Gastrocnemius medialis (tissue), 4 donors: ENCODE data around the gene MEDAG. TPM values are rescaled to one million over a fixed set of nuclear protein-coding genes. Genes with fewer than 3 reads are reported as not detected.

Experiments
- ATAC-seq, 2 donors: fragments of 150-250 bp; one replicate each; pipeline ENCODE4 v1.9.1; 2016
- DNase-seq, 2 donors: peaks; one replicate each; pipeline ENCODE4 v3.0.0-alpha.2; 2019
- H3K27ac ChIP-seq, 4 donors: fragments of 200-600 bp; sonication (generic); 1 replicate in 1 of 4; 2 replicates in 3 of 4; pipeline ENCODE4 v1.5.1; 2016 to 2018; ENCODE audit warnings: mild to moderate bottlenecking in 2 of 4, moderate library complexity in 1 of 4
- H3K27me3 ChIP-seq, 3 donors: fragments of 200-600 bp; sonication (generic) in 2 of 3; 1 replicate in 1 of 3; 2 replicates in 2 of 3; pipeline versions ENCODE4 v1.5.1 to v1.6.0; 2016 to 2019; ENCODE audit warnings: mild to moderate bottlenecking in 1 of 3, moderate library complexity in 1 of 3
- H3K36me3 ChIP-seq, 2 donors: fragments of 200-600 bp; sonication (generic) in 1 of 2; one replicate each; pipeline ENCODE4 v1.5.1; 2017 to 2018
- H3K4me1 ChIP-seq, 2 donors: fragments of 200-600 bp; sonication (generic) in 1 of 2; one replicate each; pipeline ENCODE4 v1.5.1; 2016 to 2017; ENCODE audit warnings: mild to moderate bottlenecking in 2 of 2
- H3K4me3 ChIP-seq, 4 donors: fragments of 200-600 bp; sonication (generic) in 3 of 4; 1 replicate in 1 of 4; 2 replicates in 3 of 4; pipeline ENCODE4 v1.5.1; 2016 to 2019; ENCODE audit warnings: mild to moderate bottlenecking in 2 of 4
- H3K9me3 ChIP-seq, 3 donors: fragments of 200-600 bp; sonication (generic) in 2 of 3; 1 replicate in 1 of 3; 2 replicates in 2 of 3; pipeline ENCODE4 v1.5.1; 2016 to 2019
- POLR2A ChIP-seq, 2 donors: fragments of 450-650 bp; IDR thresholded peaks; one replicate each; pipeline ENCODE4 v1.6.1; 2017; ENCODE audit warnings: antibody characterized with exemption in 2 of 2, mild to moderate bottlenecking in 2 of 2, moderate library complexity in 2 of 2
- in situ Hi-C, 4 donors: fragments of 200-750 bp; cut with MboI; loops; one replicate each; pipeline versions ENCODE4 v1.15.0 to v1.8.0; 2017; ENCODE audit warnings: low sequenced_read_pairs in 4 of 4
- intact Hi-C: fragments of 100-400 bp; cut with DNase I; formaldehyde crosslinking; loops from one replicate; pipeline ENCODE4 v1.15.1; 2023; ENCODE audit warnings: low total_unique reads
- total RNA-seq, 4 donors: library from RNA; depleted of rRNA; stranded (reverse); fragments of >200 nt; gene quantifications; one replicate each; pipeline versions ENCODE4 v1.1.0 to v1.2.3, GENCODE V29; 2016
- TF ChIP-seq, protein P1 (sequence below), 5 experiments: fragments of 450-650 bp in 3 of 5; fragments of 200-600 bp in 2 of 5; sonication (generic) in 2 of 5; IDR thresholded peaks in 4 of 5; conservative IDR thresholded peaks in 1 of 5; 1 replicate in 4 of 5; 2 replicates in 1 of 5; pipeline ENCODE4 v1.5.1; 2016 to 2019; ENCODE audit warnings: antibody characterized with exemption in 5 of 5, mild to moderate bottlenecking in 3 of 5, moderate library complexity in 3 of 5

The MEDAG gene
- 10 to 100 TPM; 12.8 to 37.7 (median 23.3) TPM for total RNA-seq

DNA sequence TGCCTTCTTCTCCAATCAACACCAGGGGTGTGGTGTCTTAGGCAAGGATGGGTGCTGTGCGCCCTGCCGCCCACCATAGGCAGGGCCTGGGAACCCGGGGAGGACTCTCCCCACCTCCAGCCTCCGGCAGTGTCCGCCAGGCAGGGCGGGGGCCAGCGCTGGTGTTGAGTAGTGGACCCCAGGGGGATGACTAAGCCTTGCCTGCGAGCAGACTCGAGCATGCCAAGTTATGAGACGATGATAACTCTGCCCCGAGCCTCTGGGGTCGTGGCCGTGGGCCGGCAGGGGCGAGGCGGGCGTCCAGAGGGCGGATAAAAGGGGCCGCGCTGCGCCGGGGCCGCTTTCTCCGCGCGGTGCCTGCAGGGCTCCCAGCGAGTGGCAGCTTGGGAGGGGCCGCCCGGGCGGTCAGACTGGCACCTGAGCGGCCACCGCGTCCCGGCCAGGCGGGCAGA is at the start of gene MEDAG:
Gene MEDAG (plus strand): TSS at position 340 of the 452 bp plus-strand sequence. CDS start 245 bp downstream, outside the sequence.
- Histone ChIP-seq H3K36me3 (no peaks in the 10 kb centered on the region), H3K4me1 (peaks cover 0 to 4% of the 10 kb centered on the region in 2 donors), H3K27me3 (peaks cover 11 to 27% (median 18%) of the 10 kb centered on the region in 3 donors), H3K27ac (peak within 1 kb of the TSS; percentile 53 to 74 (median 64)), H3K4me3 (peak within 1 kb of the TSS; percentile 46 to 56 (median 49)), H3K9me3 (no peaks in the 10 kb centered on the region)
- in situ Hi-C loops (no loop called here), intact Hi-C loops (no loop called here)
- peak; percentile 74 to 84 for ATAC-seq
- TF ChIP-seq, protein P1, sequence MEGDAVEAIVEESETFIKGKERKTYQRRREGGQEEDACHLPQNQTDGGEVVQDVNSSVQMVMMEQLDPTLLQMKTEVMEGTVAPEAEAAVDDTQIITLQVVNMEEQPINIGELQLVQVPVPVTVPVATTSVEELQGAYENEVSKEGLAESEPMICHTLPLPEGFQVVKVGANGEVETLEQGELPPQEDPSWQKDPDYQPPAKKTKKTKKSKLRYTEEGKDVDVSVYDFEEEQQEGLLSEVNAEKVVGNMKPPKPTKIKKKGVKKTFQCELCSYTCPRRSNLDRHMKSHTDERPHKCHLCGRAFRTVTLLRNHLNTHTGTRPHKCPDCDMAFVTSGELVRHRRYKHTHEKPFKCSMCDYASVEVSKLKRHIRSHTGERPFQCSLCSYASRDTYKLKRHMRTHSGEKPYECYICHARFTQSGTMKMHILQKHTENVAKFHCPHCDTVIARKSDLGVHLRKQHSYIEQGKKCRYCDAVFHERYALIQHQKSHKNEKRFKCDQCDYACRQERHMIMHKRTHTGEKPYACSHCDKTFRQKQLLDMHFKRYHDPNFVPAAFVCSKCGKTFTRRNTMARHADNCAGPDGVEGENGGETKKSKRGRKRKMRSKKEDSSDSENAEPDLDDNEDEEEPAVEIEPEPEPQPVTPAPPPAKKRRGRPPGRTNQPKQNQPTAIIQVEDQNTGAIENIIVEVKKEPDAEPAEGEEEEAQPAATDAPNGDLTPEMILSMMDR (IDR thresholded peaks at IDR 0.05 in 4 of 5, conservative IDR thresholded peaks at IDR 0.05 in 1 of 5), result no peak
- TF ChIP-seq POLR2A (IDR thresholded peaks at IDR 0.05), result peak; percentile 7 to 29
- DNase-seq, result peak; percentile 52 to 83

DNA sequence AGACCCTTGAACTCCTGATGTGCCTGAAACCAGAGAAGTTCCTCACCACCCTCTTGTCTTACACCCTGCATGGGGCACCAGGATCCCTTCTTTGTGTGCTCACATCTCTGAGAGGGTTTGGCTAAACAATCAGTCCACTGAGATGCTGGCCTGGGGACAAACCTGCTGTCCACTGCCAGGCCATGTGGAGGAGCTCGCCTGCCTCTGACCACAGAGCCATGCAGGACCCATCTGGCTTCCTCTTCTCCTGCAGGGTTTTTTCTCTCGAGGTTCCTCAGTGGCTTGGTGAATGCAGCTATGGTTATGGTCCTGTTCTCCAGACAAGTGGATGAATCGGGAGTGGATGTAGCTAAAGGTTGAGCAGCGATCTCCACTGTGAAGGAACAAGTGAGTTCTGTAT is 49.1 kb upstream of the MEDAG start:
- TF ChIP-seq, protein P1 (IDR thresholded peaks at IDR 0.05 in 4 of 5, conservative IDR thresholded peaks at IDR 0.05 in 1 of 5), result no peak
- TF ChIP-seq POLR2A (IDR thresholded peaks at IDR 0.05), result no peak
- Histone ChIP-seq H3K36me3 (no peaks in the 10 kb centered on the region), H3K9me3 (no peaks in the 10 kb centered on the region), H3K27ac (no peak overlapping the region), H3K27me3 (no peaks in the 10 kb centered on the region), H3K4me1 (no peaks in the 10 kb centered on the region), H3K4me3 (no peak overlapping the region)
- intact Hi-C loops (no loop called here), in situ Hi-C loops (no loop called here)
- no peak for DNase-seq
- ATAC-seq, result no peak

DNA sequence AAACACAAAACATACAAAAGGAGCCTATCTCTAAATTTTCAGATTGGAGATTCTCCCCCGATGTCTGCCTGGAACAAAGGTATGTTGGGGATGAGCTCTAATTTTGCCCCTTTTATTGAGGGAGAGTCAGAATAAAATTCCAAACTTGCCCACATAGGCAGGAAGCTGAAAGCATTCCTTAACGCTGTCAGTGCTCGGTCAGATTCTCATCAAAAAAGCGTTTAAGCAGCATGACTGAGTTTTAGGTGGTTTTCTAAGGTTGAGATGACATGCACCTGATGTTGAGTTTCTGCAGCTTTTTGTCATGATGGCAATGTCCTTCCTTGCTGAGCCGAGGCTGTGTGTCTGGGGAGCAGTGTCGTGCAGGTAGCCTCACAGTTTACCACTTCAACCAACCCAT is 48.4 kb upstream of the MEDAG start:
- intact Hi-C loops, result no loop called here
- peaks cover 0 to 3% of the 10 kb centered on the region in 2 donors for H3K4me1 ChIP-seq
- H3K36me3 ChIP-seq, result no peaks in the 10 kb centered on the region
- H3K27ac ChIP-seq, result no peak overlapping the region
- in situ Hi-C loops, result no loop called here
- DNase-seq (no peak), ATAC-seq (no peak)
- no peaks in the 10 kb centered on the region for H3K9me3 ChIP-seq
- H3K27me3 ChIP-seq, result no peaks in the 10 kb centered on the region
- no peak overlapping the region for H3K4me3 ChIP-seq
- TF ChIP-seq, protein P1 (IDR thresholded peaks at IDR 0.05 in 4 of 5, conservative IDR thresholded peaks at IDR 0.05 in 1 of 5), result no peak
- no peak for TF ChIP-seq POLR2A (IDR thresholded peaks at IDR 0.05)

DNA sequence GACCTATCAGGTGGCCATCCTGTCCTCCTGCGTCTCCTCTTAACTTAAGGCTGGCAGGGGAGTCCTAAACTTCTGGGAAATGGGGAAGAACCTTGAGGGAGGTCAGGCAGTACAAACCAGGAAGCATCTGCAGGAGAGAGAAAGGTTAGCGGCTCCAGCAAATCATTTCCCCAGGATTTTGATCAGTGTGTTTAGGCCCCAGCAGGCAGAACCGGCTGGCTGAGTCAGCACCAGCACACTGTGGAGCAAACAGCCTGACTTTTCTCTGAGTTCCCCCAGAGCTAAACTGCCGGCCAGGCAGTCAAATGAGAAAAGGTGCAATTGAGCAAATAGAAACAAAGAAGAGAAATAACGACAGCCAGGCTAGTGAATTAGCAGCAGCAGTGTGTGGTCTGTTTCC is 46.7 kb upstream of the MEDAG start:
- Histone ChIP-seq H3K9me3 (no peaks in the 10 kb centered on the region), H3K27me3 (no peaks in the 10 kb centered on the region), H3K36me3 (no peaks in the 10 kb centered on the region), H3K27ac (no peak overlapping the region), H3K4me3 (no peak overlapping the region), H3K4me1 (peaks cover 6 to 16% of the 10 kb centered on the region in 2 donors)
- TF ChIP-seq POLR2A (IDR thresholded peaks at IDR 0.05), result no peak
- TF ChIP-seq, protein P1 (IDR thresholded peaks at IDR 0.05 in 4 of 5, conservative IDR thresholded peaks at IDR 0.05 in 1 of 5), result no peak
- intact Hi-C loops, result no loop called here
- ATAC-seq, result no peak
- no peak for DNase-seq
- in situ Hi-C loops, result no loop called here

DNA sequence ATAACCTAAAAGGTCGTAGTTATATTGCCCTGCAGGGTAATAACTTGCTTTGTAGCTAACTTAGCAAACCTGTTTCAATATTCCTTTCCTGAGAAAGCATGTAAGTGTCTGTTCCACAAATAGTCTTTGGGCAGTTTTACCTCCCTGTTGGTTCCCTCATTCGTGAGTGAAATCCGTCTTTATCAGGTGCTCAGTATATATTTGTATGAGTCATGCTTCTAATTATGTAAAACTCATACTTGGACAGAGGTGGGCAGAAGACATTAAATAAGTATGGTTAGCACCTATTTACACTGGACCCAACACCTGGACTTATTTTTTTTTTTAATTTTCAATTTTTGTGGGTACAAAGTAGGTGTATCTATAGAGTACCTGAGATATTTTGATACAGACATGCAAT is 44.9 kb upstream of the MEDAG start:
- H3K36me3 ChIP-seq, result no peaks in the 10 kb centered on the region
- in situ Hi-C loops (no loop called here), intact Hi-C loops (loop anchor here (5.0 kb wide), 1 partner anchor 54 kb away; no protein-coding TSS in a partner anchor)

More for the DNA sequence above, 44.9 kb upstream of the MEDAG start:
- no peak for TF ChIP-seq POLR2A (IDR thresholded peaks at IDR 0.05)
- TF ChIP-seq, protein P1 (IDR thresholded peaks at IDR 0.05 in 4 of 5, conservative IDR thresholded peaks at IDR 0.05 in 1 of 5), result no peak
- ATAC-seq, result no peak
- Histone ChIP-seq H3K4me3 (no peak overlapping the region), H3K9me3 (no peaks in the 10 kb centered on the region), H3K27me3 (no peaks in the 10 kb centered on the region), H3K4me1 (peaks cover 6 to 23% of the 10 kb centered on the region in 2 donors), H3K27ac (no peak overlapping the region)
- no peak for DNase-seq
